A549 treated with Mapracorat at 1 μM for 4 hours (cell line): Measurements from ENCODE around the gene TPM4. TPM values are rescaled to one million over a fixed set of nuclear protein-coding genes. Genes with fewer than 3 reads are reported as not detected.

Source experiments
- total RNA-seq: library from RNA; stranded (reverse); fragments of 200-300 nt; extraction: Qiagen RNA extraction; gene quantifications from 5 replicates; pipeline ENCODE4 v1.2.3, GENCODE V29; 2022

The TPM4 gene
- 385 to 500 TPM (median 468 TPM) in 5 replicates for total RNA-seq

DNA sequence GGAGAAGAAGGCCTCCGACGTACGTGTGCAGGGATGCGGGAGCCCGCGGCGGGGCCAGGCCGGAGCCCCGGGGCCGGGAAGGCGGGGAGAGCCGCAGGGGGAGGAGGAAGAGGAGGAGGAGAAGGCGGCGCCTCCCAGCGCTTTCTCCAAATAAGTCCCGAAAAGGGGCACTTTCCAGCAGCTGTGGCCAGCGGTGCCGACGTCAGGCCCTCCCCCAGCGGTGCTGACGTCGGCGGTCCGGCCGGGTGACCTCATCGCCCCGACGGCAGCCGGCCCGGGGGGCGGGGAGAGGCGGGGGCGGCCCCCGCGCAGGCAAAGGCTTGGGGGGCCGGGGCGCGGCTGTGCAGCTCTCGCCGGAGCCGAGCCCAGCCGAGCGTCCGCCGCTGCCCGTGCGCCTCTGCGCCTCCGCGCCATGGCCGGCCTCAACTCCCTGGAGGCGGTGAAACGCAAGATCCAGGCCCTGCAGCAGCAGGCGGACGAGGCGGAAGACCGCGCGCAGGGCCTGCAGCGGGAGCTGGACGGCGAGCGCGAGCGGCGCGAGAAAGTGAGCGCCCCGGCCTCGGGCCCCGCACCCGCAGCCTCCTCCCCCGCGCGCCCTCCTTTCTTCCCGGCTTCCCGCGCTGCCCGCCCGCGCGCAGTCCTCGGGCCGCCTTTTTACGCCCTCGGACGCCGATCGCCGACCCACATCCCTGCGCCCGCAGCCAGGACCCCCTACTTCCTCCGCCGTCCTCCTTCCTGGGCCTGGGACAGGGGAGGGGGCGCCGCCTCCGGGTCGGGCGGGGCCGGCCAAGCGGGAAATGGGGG lies at the start of gene TPM4:
Gene TPM4 (plus strand): TSS at position 342 of the 804 bp plus-strand sequence. CDS start 71 bp downstream, at position 413.

GRCh38 chr19:16111160-16111908 lies 35.0 kb downstream of the TPM4 start, which contains the start of gene RAB8A:
Gene RAB8A, plus strand, starts transcription at chr19:16111889. Its CDS starts 13 bp downstream, at chr19:16111902.

DNA sequence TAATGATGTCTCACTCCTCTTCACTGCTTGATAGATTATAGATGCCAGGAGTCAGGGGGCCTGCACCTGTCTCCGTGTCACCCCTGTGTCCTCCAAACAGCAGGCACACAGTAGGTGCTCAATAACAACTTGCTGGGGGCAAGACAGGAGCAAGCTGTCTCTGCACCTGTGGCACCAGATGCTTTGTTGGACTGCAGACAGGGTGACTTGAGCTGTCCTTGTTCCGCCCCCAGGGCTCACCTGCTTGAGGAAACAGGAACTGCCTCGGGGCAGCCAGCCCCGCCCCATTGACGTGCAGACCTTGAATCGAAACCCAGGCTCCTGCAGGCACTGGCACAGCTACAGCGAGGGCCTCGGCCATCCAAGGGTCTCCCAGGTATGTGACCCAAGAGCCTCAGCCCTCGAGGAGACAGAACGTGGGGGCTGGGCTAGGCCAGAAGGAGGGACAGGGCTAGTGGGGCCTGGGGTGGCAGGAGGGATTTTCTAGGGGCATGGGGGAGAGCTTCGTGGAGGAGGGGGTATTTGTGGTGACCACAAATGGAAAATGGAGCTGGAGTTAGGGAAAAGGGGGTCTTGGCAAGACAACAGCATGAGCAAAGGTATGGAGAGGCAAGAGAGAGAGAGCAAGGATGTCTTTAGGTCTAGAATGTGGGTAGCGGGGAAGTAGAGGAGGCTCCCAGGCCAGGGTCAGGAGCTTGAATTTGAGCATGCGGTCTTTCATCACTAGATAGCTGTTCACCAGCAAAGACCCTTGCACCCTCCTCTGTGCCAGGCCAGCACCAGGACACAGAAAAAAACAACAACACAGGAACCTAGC lies 67.3 kb downstream of the TPM4 start, which contains the start of gene HSH2D:
Gene HSH2D (plus strand): TSS at position 287 of the 817 bp plus-strand sequence. CDS start 5,066 bp downstream, outside the sequence.

Other genes starting within 250 kb of the TPM4 start
- gene CYP4F2, start 178.4 kb upstream of the TPM4 start, total RNA-seq, result 0.07 to 0.19 TPM (median 0.15 TPM) in 3 of 5 replicates, not detected in the others
- 5.0 to 6.9 TPM (median 5.7 TPM) in 5 replicates for gene CYP4F11, start 142.0 kb upstream of the TPM4 start, total RNA-seq
- not detected in 5 replicates for gene OR10H4, start 127.5 kb upstream of the TPM4 start, total RNA-seq
- 47.1 to 83.7 TPM (median 48.3 TPM) in 5 replicates for gene RAB8A, start 35.4 kb downstream of the TPM4 start, total RNA-seq
- 0.08 to 0.12 TPM (median 0.09 TPM) in 3 of 5 replicates, not detected in the others for gene HSH2D, start 67.2 kb downstream of the TPM4 start, total RNA-seq
- gene CIB3, start 97.0 kb downstream of the TPM4 start, total RNA-seq, result not detected in 5 replicates
- 93.0 to 102 TPM (median 95.1 TPM) in 5 replicates for gene FAM32A, start 108.9 kb downstream of the TPM4 start, total RNA-seq
- 55.4 to 68.7 TPM (median 67.7 TPM) in 5 replicates for gene AP1M1, start 121.4 kb downstream of the TPM4 start, total RNA-seq
- 14.6 to 29.9 TPM (median 29.3 TPM) in 5 replicates for gene KLF2, start 248.3 kb downstream of the TPM4 start, total RNA-seq